Astrocyte (in vitro differentiated cells and primary cell): ENCODE results near the gene POU6F2.

Experiments used
- CTCF ChIP-seq: IDR thresholded peaks from 2 replicates; pipeline ENCODE4 v1.5.1; 2011; ENCODE audit warnings: low read depth, mild to moderate bottlenecking, inconsistent platforms, low read length, moderate library complexity; ENCODE audit not compliant: insufficient read depth
- EZH2 ChIP-seq: IDR thresholded peaks from 2 replicates; pipeline ENCODE4 v1.6.1; 2012; ENCODE audit warnings: mild to moderate bottlenecking, low read length, inconsistent platforms; ENCODE audit not compliant: insufficient read depth

GRCh38 chr7:39372383-39372782, 394.7 kb downstream of the POU6F2 start:
- no peak for TF ChIP-seq EZH2
- TF ChIP-seq CTCF, result no peak
